OCI-LY3 (cell line): ENCODE measurements around the gene OR10V1.
A peak's percentile ranks its signal among the peaks of the same experiment; 100 is the strongest.

Source experiments
- H2AFZ ChIP-seq: fragments of 200-600, 300-600 bp; shearing (Covaris generic); 2 replicates; pipeline ENCODE4 v1.6.0; 2014; ENCODE audit warnings: antibody characterized with exemption, low read depth, low read length
- H3K27ac ChIP-seq: fragments of 200-600, 300-600 bp; sonication (generic); 2 replicates; pipeline ENCODE4 v1.5.1; 2014; ENCODE audit warnings: mild to moderate bottlenecking, low read length, moderate library complexity, mixed read lengths
- H3K27me3 ChIP-seq: fragments of 200-600, 300-600 bp; sonication (generic); 2 replicates; pipeline ENCODE4 v1.6.1; 2014; ENCODE audit warnings: low read depth, low read length, mixed read lengths
- H3K36me3 ChIP-seq: fragments of 200-600, 300-600 bp; sonication (generic); replicated peaks from 2 replicates; pipeline ENCODE3; 2014; ENCODE audit warnings: low read depth, low read length, mixed read lengths
- H3K4me1 ChIP-seq: fragments of 300-600, 200-600 bp; sonication (generic); 2 replicates; pipeline ENCODE4 v1.6.1; 2014; ENCODE audit warnings: low read length, mixed read lengths
- H3K4me2 ChIP-seq: fragments of 200-600, 300-600 bp; sonication (generic); 2 replicates; pipeline ENCODE4 v1.6.1; 2014; ENCODE audit warnings: low read length, mixed read lengths
- H3K4me3 ChIP-seq: fragments of 300-600, 200-600 bp; sonication (generic); 2 replicates; pipeline ENCODE4 v1.5.1; 2014; ENCODE audit warnings: antibody characterized with exemption, mild to moderate bottlenecking, low read length, moderate library complexity
- H3K79me2 ChIP-seq: fragments of 300-600, 200-600 bp; shearing (Covaris generic); 2 replicates; pipeline ENCODE4 v1.6.1; 2014; ENCODE audit warnings: mild to moderate bottlenecking, low read length, mixed read lengths
- H3K9ac ChIP-seq: fragments of 300-600, 200-600 bp; shearing (Covaris generic); 2 replicates; pipeline ENCODE4 v1.6.0; 2014; ENCODE audit warnings: mild to moderate bottlenecking, low read length, moderate library complexity
- H3K9me3 ChIP-seq: fragments of 200-600, 300-600 bp; shearing (Covaris generic); 2 replicates; pipeline ENCODE4 v1.6.1; 2014; ENCODE audit warnings: low read length, mixed read lengths; ENCODE audit not compliant: insufficient read depth
- H4K20me1 ChIP-seq: fragments of 200-600, 300-600 bp; sonication (generic); 2 replicates; pipeline ENCODE4 v1.6.1; 2016; ENCODE audit warnings: low read length, mixed read lengths; ENCODE audit not compliant: insufficient read depth
- EZH2phosphoT487 ChIP-seq: fragments of 200-600 bp; shearing (Covaris generic); IDR thresholded peaks from 2 replicates; pipeline ENCODE4 v1.6.1; 2018; ENCODE audit warnings: antibody characterized with exemption, mixed run types, low read depth
- TF ChIP-seq, protein P1 (sequence below): fragments of 200-600, 300-600 bp; sonication (generic); IDR thresholded peaks from 2 replicates; pipeline ENCODE4 v1.5.1; 2014; ENCODE audit warnings: antibody characterized with exemption, low read length, low read depth

Gene OR10V1

GRCh38 chr11:59758401-59759037, 44.9 kb upstream of the OR10V1 start:
- H3K27ac ChIP-seq = no peak overlapping the region
- no peak overlapping the region for H3K9ac ChIP-seq
- H4K20me1 ChIP-seq = no peaks in the 10 kb centered on the region; the same call in 1 of the 2 replicates
- no peaks in the 10 kb centered on the region for H3K79me2 ChIP-seq
- H3K9me3 ChIP-seq = no peaks in the 10 kb centered on the region
- H3K4me1 ChIP-seq = peaks cover 22% of the 10 kb centered on the region
- no peaks in the 10 kb centered on the region for H3K27me3 ChIP-seq
- no peak overlapping the region for H3K4me3 ChIP-seq
- no peak for TF ChIP-seq EZH2phosphoT487
- TF ChIP-seq, protein P1, sequence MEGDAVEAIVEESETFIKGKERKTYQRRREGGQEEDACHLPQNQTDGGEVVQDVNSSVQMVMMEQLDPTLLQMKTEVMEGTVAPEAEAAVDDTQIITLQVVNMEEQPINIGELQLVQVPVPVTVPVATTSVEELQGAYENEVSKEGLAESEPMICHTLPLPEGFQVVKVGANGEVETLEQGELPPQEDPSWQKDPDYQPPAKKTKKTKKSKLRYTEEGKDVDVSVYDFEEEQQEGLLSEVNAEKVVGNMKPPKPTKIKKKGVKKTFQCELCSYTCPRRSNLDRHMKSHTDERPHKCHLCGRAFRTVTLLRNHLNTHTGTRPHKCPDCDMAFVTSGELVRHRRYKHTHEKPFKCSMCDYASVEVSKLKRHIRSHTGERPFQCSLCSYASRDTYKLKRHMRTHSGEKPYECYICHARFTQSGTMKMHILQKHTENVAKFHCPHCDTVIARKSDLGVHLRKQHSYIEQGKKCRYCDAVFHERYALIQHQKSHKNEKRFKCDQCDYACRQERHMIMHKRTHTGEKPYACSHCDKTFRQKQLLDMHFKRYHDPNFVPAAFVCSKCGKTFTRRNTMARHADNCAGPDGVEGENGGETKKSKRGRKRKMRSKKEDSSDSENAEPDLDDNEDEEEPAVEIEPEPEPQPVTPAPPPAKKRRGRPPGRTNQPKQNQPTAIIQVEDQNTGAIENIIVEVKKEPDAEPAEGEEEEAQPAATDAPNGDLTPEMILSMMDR = no peak
- no peak overlapping the region for H3K4me2 ChIP-seq
- H2AFZ ChIP-seq = no peak overlapping the region
- no peaks in the 10 kb centered on the region for H3K36me3 ChIP-seq

- H3K79me2 ChIP-seq = no peaks in the 10 kb centered on the region
- H3K4me3 ChIP-seq = peak overlapping the region; percentile 94; the same call in 1 of the 2 replicates
- no peak overlapping the region for H2AFZ ChIP-seq
- H3K4me2 ChIP-seq = peak overlapping the region; percentile 98
- H3K9me3 ChIP-seq = no peaks in the 10 kb centered on the region
- H3K27me3 ChIP-seq = no peaks in the 10 kb centered on the region
- H3K4me1 ChIP-seq = peaks cover 22% of the 10 kb centered on the region
- H4K20me1 ChIP-seq = no peaks in the 10 kb centered on the region; the same call in 1 of the 2 replicates
- H3K9ac ChIP-seq = no peak overlapping the region
- TF ChIP-seq, protein P1 = no peak
- TF ChIP-seq EZH2phosphoT487 = no peak
- no peaks in the 10 kb centered on the region for H3K36me3 ChIP-seq
- H3K27ac ChIP-seq = no peak overlapping the region
These were observed 43.2 kb upstream of the OR10V1 start for GRCh38 chr11:59756845-59757244.

DNA sequence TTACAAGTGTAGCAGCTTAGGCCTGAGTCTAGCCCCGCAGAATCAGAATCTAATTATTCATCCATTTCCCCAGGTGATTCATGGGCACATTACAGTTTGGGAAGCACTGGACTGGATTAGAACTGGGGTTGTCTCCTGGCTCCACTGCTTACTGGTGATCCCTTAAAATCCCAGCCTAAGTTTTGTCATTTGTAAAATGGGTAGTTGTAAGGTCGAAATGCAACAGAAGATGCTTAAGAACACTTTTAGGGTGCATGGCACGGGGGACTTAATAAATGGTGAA, 42.9 kb upstream of the OR10V1 start:
- H4K20me1 ChIP-seq = no peaks in the 10 kb centered on the region; the same call in 1 of the 2 replicates
- H3K4me3 ChIP-seq = peak overlapping the region; percentile 94
- peaks cover 22% of the 10 kb centered on the region for H3K4me1 ChIP-seq
- H3K4me2 ChIP-seq = peak overlapping the region; percentile 98
- no peaks in the 10 kb centered on the region for H3K9me3 ChIP-seq
- no peaks in the 10 kb centered on the region for H3K27me3 ChIP-seq
- no peak overlapping the region for H2AFZ ChIP-seq
- no peak overlapping the region for H3K27ac ChIP-seq
- H3K79me2 ChIP-seq = no peaks in the 10 kb centered on the region
- no peaks in the 10 kb centered on the region for H3K36me3 ChIP-seq
- H3K9ac ChIP-seq = no peak overlapping the region
- TF ChIP-seq EZH2phosphoT487 = no peak
- TF ChIP-seq, protein P1 = no peak

DNA sequence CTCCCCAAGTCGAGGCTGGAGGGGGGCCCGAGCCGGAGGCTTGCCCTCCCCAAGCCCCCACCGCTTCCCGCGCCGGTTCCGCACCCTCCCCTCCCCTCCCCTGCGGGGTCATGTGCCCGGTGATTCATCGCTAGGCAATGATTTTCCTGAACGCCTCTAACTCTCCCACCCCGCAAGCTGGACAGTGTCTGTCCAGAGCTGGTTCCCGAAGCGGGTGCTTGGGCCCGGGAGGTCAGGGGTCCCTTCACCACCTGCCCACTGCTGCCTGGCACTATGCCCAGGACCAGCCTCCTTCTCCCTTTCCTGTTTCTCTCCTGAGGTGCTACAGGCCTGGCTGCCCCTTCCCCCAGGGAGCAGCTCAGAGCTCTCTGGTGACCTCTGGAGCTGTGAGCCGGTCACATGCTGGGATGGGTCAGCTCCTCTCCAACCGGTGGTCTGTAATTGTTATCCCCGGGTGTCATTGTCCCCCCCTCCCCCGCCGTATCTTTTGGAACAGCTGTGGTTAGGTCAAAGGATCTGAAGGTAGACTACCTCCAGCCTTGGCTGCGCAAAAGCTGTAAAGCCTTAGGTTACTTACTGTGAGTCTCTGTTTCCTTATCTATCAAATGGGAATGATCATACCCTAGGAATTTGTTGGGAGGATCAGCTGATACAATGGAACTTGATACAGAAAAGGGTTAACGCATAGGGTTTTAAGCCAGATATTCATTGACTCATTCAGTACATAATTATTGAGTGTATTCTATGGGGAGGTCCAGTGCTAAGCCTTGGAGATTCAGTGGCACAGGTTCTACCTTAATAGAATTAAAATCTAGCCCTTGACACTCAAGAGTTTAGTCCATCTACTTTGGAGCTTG, 42.3 kb upstream of the OR10V1 start:
- no peaks in the 10 kb centered on the region for H3K27me3 ChIP-seq
- no peaks in the 10 kb centered on the region; the same call in 1 of the 2 replicates for H4K20me1 ChIP-seq
- H3K36me3 ChIP-seq = no peaks in the 10 kb centered on the region
- peak overlapping the region; percentile 94 for H3K4me3 ChIP-seq
- no peak overlapping the region for H3K27ac ChIP-seq
- peak overlapping the region; percentile 73 for H3K9ac ChIP-seq
- peaks cover 22% of the 10 kb centered on the region for H3K4me1 ChIP-seq
- H2AFZ ChIP-seq = peak overlapping the region; percentile 70; the same call in 1 of the 2 replicates
- no peaks in the 10 kb centered on the region for H3K9me3 ChIP-seq
- TF ChIP-seq, protein P1 = no peak
- no peaks in the 10 kb centered on the region for H3K79me2 ChIP-seq
- H3K4me2 ChIP-seq = peak overlapping the region; percentile 98
